HEK293 (cell line): ENCODE results near the gene TMSB15B.
"Not testable (repeated sequence)": the region's sequence is repeated elsewhere in the genome, so short reads cannot be mapped to it uniquely, and the experiment has no call there.

ENCODE experiments used
- CTCF ChIA-PET: fragments of 350-600 bp; formaldehyde crosslinking; extraction: SDS; loops from one replicate; lab custom pipeline; 2021; ENCODE audit warnings: antibody characterized with exemption; lab: Yijun Ruan, JAX
- POLR2A ChIA-PET: fragments of 300-600 bp; formaldehyde crosslinking; extraction: SDS; loops from one replicate; lab custom pipeline; 2020; ENCODE audit warnings: antibody characterized with exemption, inconsistent platforms; lab: Yijun Ruan, JAX
- H3K27ac ChIP-seq: fragments of 200-500 bp; sonication (Bioruptor generic); 2 replicates; pipeline ENCODE4 v1.5.1; 2014; ENCODE audit warnings: low read depth, low read length, control low read depth, inconsistent platforms; ENCODE audit errors: extremely low read depth
- H3K36me3 ChIP-seq, 2 experiments: fragments of 200-500 bp in 1 of 2; sonication (Bioruptor generic) in 1 of 2; 1 replicate in 1 of 2; 2 replicates in 1 of 2; pipeline ENCODE4 v1.5.1; 2014 to 2017; ENCODE audit warnings: inconsistent platforms in 2 of 2, low read length in 2 of 2; ENCODE audit not compliant: control insufficient read depth in 2 of 2, insufficient read depth in 1 of 2
- H3K4me1 ChIP-seq: fragments of 200-500 bp; sonication (Bioruptor generic); 2 replicates; pipeline ENCODE4 v1.5.1; 2014; ENCODE audit warnings: mild to moderate bottlenecking, low read length, inconsistent platforms; ENCODE audit not compliant: control insufficient read depth, insufficient read depth
- H3K4me3 ChIP-seq: 2 replicates; pipeline ENCODE4 v1.5.1; 2011; ENCODE audit warnings: low read depth, mild to moderate bottlenecking, control low read depth, low read length, moderate library complexity
- H3K9me3 ChIP-seq: fragments of 200-500 bp; sonication (Bioruptor generic); 2 replicates; pipeline ENCODE4 v1.5.1; 2014; ENCODE audit warnings: low read depth, low read length, inconsistent platforms; ENCODE audit not compliant: control insufficient read depth, insufficient read depth
- BCL6B ChIP-seq: fragments of 450-650 bp; formaldehyde crosslinking; IDR thresholded peaks from 2 replicates; pipeline ENCODE4 v1.5.1; 2017; ENCODE audit warnings: missing biosample characterization, missing genetic modification characterization
- GLIS1 ChIP-seq: fragments of 450-650 bp; formaldehyde crosslinking; IDR thresholded peaks from 2 replicates; pipeline ENCODE4 v1.5.1; 2016; ENCODE audit warnings: missing biosample characterization, missing genetic modification characterization
- HOXA7 ChIP-seq: sonication (generic); formaldehyde crosslinking; IDR thresholded peaks from 2 replicates; pipeline ENCODE4 v1.8.1; 2022; ENCODE audit warnings: missing genetic modification reagents, borderline replicate concordance
- ZBTB8A ChIP-seq: fragments of 450-650 bp; formaldehyde crosslinking; IDR thresholded peaks from 2 replicates; pipeline ENCODE4 v1.5.1; 2016; ENCODE audit warnings: missing biosample characterization, missing genetic modification characterization
- ZFP41 ChIP-seq: fragments of 450-650 bp; formaldehyde crosslinking; IDR thresholded peaks from 2 replicates; pipeline ENCODE4 v1.5.1; 2016; ENCODE audit warnings: missing biosample characterization, missing genetic modification characterization, borderline replicate concordance
- ZIC2 ChIP-seq: fragments of 450-650 bp; formaldehyde crosslinking; IDR thresholded peaks from 2 replicates; pipeline ENCODE4 v1.5.1; 2016; ENCODE audit warnings: missing biosample characterization, missing genetic modification characterization
- ZNF10 ChIP-seq: fragments of 450-650 bp; formaldehyde crosslinking; IDR thresholded peaks from 2 replicates; pipeline ENCODE4 v1.5.1; 2017; ENCODE audit warnings: missing biosample characterization, missing genetic modification characterization
- ZNF138 ChIP-seq: fragments of 450-650 bp; formaldehyde crosslinking; IDR thresholded peaks from 2 replicates; pipeline ENCODE4 v1.5.1; 2016; ENCODE audit warnings: missing biosample characterization, missing genetic modification characterization, borderline replicate concordance
- ZNF148 ChIP-seq: fragments of 450-650 bp; formaldehyde crosslinking; IDR thresholded peaks from 2 replicates; pipeline ENCODE4 v1.5.0; 2017; ENCODE audit warnings: missing biosample characterization, missing genetic modification characterization, borderline replicate concordance
- ZNF18 ChIP-seq: fragments of 450-650 bp; formaldehyde crosslinking; IDR thresholded peaks from 2 replicates; pipeline ENCODE4 v1.5.1; 2016; ENCODE audit warnings: missing biosample characterization, missing genetic modification characterization
- ZNF19 ChIP-seq: fragments of 450-650 bp; formaldehyde crosslinking; IDR thresholded peaks from 2 replicates; pipeline ENCODE4; 2016; ENCODE audit warnings: missing biosample characterization, missing genetic modification characterization, low read depth
- ZNF223 ChIP-seq: fragments of 450-650 bp; formaldehyde crosslinking; IDR thresholded peaks from 2 replicates; pipeline ENCODE4 v1.5.1; 2016; ENCODE audit warnings: missing biosample characterization, missing genetic modification characterization
- ZNF391 ChIP-seq: fragments of 450-650 bp; formaldehyde crosslinking; IDR thresholded peaks from 2 replicates; pipeline ENCODE4 v1.5.1; 2016; ENCODE audit warnings: low read depth, missing biosample characterization, missing genetic modification characterization, borderline replicate concordance
- ZNF394 ChIP-seq: fragments of 450-650 bp; formaldehyde crosslinking; IDR thresholded peaks from 2 replicates; pipeline ENCODE4 v1.5.1; 2016; ENCODE audit warnings: missing biosample characterization, missing genetic modification characterization, mild to moderate bottlenecking, moderate library complexity, borderline replicate concordance
- ZNF664 ChIP-seq: fragments of 450-650 bp; formaldehyde crosslinking; IDR thresholded peaks from 2 replicates; pipeline ENCODE4 v1.5.1; 2016; ENCODE audit warnings: missing biosample characterization, missing genetic modification characterization
- TF ChIP-seq, protein P1 (sequence below): fragments of 450-650 bp; formaldehyde crosslinking; IDR thresholded peaks from 2 replicates; pipeline ENCODE4 v1.5.1; 2016; ENCODE audit warnings: missing biosample characterization, missing genetic modification characterization
- TF ChIP-seq, protein P2 (sequence below): fragments of 450-650 bp; formaldehyde crosslinking; IDR thresholded peaks from 2 replicates; pipeline ENCODE4 v1.5.1; 2016; ENCODE audit warnings: missing biosample characterization, missing genetic modification characterization
- TF ChIP-seq, protein P3 (sequence below): fragments of 450-650 bp; formaldehyde crosslinking; IDR thresholded peaks from 2 replicates; pipeline ENCODE4 v1.5.1; 2016; ENCODE audit warnings: missing biosample characterization, missing genetic modification characterization

Gene TMSB15B

DNA sequence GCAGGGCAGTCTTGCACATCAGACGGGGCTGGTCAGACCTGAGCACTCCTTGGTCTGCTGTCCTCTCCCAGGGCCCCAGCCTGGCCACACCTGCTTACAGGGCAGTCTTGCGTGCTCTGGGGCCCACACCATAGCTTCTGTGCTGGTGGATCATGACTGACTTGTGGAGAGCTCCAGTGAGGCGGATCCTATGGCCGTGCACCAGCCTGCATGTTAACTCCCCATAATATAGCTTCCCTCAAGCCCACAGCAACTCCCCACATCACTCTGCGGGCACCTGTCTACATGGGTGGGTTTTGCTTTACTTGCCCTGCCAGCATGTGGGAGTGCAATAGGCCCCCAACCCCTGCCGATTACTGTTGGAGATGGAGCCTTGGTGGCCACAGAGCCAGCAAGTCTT, 8.2 kb upstream of the TMSB15B start:
- POLR2A ChIA-PET, result no interaction called here
- TF ChIP-seq HOXA7 (CRISPR knock-in tag), result no peak
- no peak for TF ChIP-seq ZBTB8A (tag by site-specific recombination)
- TF ChIP-seq ZNF664 (tag by site-specific recombination), result no peak
- TF ChIP-seq ZNF391, result no peak
- TF ChIP-seq, protein P1, sequence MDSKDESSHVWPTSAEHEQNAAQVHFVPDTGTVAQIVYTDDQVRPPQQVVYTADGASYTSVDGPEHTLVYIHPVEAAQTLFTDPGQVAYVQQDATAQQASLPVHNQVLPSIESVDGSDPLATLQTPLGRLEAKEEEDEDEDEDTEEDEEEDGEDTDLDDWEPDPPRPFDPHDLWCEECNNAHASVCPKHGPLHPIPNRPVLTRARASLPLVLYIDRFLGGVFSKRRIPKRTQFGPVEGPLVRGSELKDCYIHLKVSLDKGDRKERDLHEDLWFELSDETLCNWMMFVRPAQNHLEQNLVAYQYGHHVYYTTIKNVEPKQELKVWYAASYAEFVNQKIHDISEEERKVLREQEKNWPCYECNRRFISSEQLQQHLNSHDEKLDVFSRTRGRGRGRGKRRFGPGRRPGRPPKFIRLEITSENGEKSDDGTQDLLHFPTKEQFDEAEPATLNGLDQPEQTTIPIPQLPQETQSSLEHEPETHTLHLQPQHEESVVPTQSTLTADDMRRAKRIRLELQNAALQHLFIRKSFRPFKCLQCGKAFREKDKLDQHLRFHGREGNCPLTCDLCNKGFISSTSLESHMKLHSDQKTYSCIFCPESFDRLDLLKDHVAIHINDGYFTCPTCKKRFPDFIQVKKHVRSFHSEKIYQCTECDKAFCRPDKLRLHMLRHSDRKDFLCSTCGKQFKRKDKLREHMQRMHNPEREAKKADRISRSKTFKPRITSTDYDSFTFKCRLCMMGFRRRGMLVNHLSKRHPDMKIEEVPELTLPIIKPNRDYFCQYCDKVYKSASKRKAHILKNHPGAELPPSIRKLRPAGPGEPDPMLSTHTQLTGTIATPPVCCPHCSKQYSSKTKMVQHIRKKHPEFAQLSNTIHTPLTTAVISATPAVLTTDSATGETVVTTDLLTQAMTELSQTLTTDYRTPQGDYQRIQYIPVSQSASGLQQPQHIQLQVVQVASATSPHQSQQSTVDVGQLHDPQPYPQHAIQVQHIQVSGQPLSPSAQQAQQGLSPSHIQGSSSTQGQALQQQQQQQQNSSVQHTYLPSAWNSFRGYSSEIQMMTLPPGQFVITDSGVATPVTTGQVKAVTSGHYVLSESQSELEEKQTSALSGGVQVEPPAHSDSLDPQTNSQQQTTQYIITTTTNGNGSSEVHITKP (tag by site-specific recombination), result no peak
- TF ChIP-seq ZIC2, result no peak
- TF ChIP-seq ZNF18 (tag by site-specific recombination), result no peak
- no peak for TF ChIP-seq ZNF223 (tag by site-specific recombination)
- TF ChIP-seq, protein P2, sequence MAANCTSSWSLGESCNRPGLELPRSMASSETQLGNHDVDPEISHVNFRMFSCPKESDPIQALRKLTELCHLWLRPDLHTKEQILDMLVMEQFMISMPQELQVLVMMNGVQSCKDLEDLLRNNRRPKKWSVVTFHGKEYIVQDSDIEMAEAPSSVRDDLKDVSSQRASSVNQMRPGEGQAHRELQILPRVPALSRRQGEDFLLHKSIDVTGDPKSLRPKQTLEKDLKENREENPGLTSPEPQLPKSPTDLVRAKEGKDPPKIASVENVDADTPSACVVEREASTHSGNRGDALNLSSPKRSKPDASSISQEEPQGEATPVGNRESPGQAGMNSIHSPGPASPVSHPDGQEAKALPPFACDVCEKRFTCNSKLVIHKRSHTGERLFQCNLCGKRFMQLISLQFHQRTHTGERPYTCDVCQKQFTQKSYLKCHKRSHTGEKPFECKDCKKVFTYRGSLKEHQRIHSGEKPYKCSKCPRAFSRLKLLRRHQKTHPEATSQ (tag by site-specific recombination), result no peak
- TF ChIP-seq ZNF138 (tag by site-specific recombination), result no peak
- TF ChIP-seq BCL6B (tag by site-specific recombination), result no peak
- TF ChIP-seq ZNF19 (tag by site-specific recombination), result no peak
- no peak for TF ChIP-seq ZNF148 (tag by site-specific recombination)
- no peak for TF ChIP-seq ZNF394 (tag by site-specific recombination)
- TF ChIP-seq, protein P3, sequence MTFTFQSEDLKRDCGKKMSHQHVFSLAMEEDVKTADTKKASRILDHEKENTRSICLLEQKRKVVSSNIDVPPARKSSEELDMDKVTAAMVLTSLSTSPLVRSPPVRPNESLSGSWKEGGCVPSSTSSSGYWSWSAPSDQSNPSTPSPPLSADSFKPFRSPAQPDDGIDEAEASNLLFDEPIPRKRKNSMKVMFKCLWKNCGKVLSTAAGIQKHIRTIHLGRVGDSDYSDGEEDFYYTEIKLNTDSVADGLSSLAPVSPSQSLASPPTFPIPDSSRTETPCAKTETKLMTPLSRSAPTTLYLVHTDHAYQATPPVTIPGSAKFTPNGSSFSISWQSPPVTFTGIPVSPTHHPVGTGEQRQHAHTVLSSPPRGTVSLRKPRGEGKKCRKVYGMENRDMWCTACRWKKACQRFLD (tag by site-specific recombination), result no peak
- no peak for TF ChIP-seq ZNF10
- no peak for TF ChIP-seq ZFP41 (tag by site-specific recombination)
- TF ChIP-seq GLIS1 (tag by site-specific recombination), result no peak
- TF ChIP-seq, all 188 proteins: peak for 0
- CTCF ChIA-PET, result interaction anchor here (0.6 kb wide), 2 partner anchors 80 to 381 kb away, joined by 3 read pairs; no protein-coding TSS in a partner anchor
- Histone ChIP-seq H3K4me1 (no peaks in the 10 kb centered on the region), H3K36me3 (no peaks in the 10 kb centered on the region), H3K27ac (no peak overlapping the region), H3K9me3 (no peaks in the 10 kb centered on the region), H3K4me3 (no peak overlapping the region)

DNA sequence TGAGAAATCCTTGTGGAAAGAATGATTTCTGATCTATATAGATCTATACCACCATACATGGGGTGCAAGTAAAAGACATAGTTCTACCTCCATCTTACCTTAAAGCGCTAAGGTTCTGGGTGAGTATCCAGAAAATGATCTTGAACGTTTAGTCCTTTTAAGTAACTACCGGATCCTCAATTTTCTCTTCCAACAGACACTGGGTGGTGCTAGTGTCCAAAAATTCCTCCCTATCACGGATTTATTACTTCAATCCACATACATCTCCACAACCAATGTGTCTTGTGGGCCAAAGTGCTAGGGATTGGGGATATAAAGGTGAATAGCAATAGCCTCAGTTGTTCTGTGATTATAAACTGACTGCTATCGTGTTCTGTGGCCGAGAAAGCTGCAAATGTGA, 1.8 kb upstream of the TMSB15B start:
- H3K9me3 ChIP-seq, H3K4me1 ChIP-seq, H3K36me3 ChIP-seq, H3K4me3 ChIP-seq, POLR2A ChIA-PET, H3K27ac ChIP-seq, CTCF ChIA-PET: not testable (repeated sequence)

- H3K9me3 ChIP-seq, H3K4me3 ChIP-seq, H3K27ac ChIP-seq, H3K36me3 ChIP-seq, CTCF ChIA-PET, H3K4me1 ChIP-seq, POLR2A ChIA-PET: not testable (repeated sequence)
Observed at GRCh38 chrX:103983508-103983907, 21.1 kb downstream of the TMSB15B start.
